Measurements from ENCODE around the gene ADAM23. TPM values are rescaled to one million over a fixed set of nuclear protein-coding genes. Genes with fewer than 3 reads are reported as not detected.
A peak's percentile ranks its signal among the peaks of the same experiment; 100 is the strongest.

Gene ADAM23
- total and polyA plus RNA-seq, 5 donors = 17.0 to 56.0 (median 39.3) TPM

GRCh38 chr2:206511283-206511682 is 68.0 kb downstream of the ADAM23 start:
- H3K4me1 ChIP-seq (ENCODE audit: control insufficient read depth, insufficient read depth, low read length) = no peaks in the 10 kb centered on the region
- DNase-seq = no peak
- H3K9me3 ChIP-seq (ENCODE audit: control insufficient read depth, low read length) = no peaks in the 10 kb centered on the region
- H3K27me3 ChIP-seq (ENCODE audit: control insufficient read depth, insufficient read depth) = no peaks in the 10 kb centered on the region
- intact Hi-C loops (cut with DNase I) = no loop called here
- no peak overlapping the region for H3K27ac ChIP-seq (ENCODE audit: low read length)
- 51% methylated on average over 2 of the region's 2 CpGs for WGBS
- ATAC-seq = no peak
- no peak overlapping the region for H3K4me3 ChIP-seq (ENCODE audit: low read length)

GRCh38 chr2:206512999-206513398 is 69.7 kb downstream of the ADAM23 start:
- no peak for ATAC-seq
- H3K27ac ChIP-seq (ENCODE audit: low read length) = no peak overlapping the region
- H3K27me3 ChIP-seq (ENCODE audit: control insufficient read depth, insufficient read depth) = no peaks in the 10 kb centered on the region
- H3K4me1 ChIP-seq (ENCODE audit: control insufficient read depth, insufficient read depth, low read length) = no peaks in the 10 kb centered on the region
- intact Hi-C loops (cut with DNase I) = no loop called here
- H3K9me3 ChIP-seq (ENCODE audit: control insufficient read depth, low read length) = no peaks in the 10 kb centered on the region
- no peak for DNase-seq
- no peak overlapping the region for H3K4me3 ChIP-seq (ENCODE audit: low read length)
- WGBS = 66% methylated on average over 1 of the region's 1 CpG

- ATAC-seq = no peak
- 65% methylated on average over 1 of the region's 1 CpG for WGBS
- H3K9me3 ChIP-seq (ENCODE audit: control insufficient read depth, low read length) = no peaks in the 10 kb centered on the region
- no peaks in the 10 kb centered on the region for H3K27me3 ChIP-seq (ENCODE audit: control insufficient read depth, insufficient read depth)
- no peak for DNase-seq
- H3K27ac ChIP-seq (ENCODE audit: low read length) = no peak overlapping the region
- H3K4me1 ChIP-seq (ENCODE audit: control insufficient read depth, insufficient read depth, low read length) = no peaks in the 10 kb centered on the region
- H3K4me3 ChIP-seq (ENCODE audit: low read length) = no peak overlapping the region
- intact Hi-C loops (cut with DNase I) = no loop called here
These were observed 72.2 kb downstream of the ADAM23 start for GRCh38 chr2:206515580-206515979.

GRCh38 chr2:206518997-206519396 is 75.7 kb downstream of the ADAM23 start:
- DNase-seq (no peak), ATAC-seq (no peak)
- WGBS = 82% methylated on average over 2 of the region's 2 CpGs
- H3K4me1 ChIP-seq (ENCODE audit: control insufficient read depth, insufficient read depth, low read length) = peaks cover 2% of the 10 kb centered on the region
- H3K27me3 ChIP-seq (ENCODE audit: control insufficient read depth, insufficient read depth) = no peaks in the 10 kb centered on the region
- H3K4me3 ChIP-seq (ENCODE audit: low read length) = no peak overlapping the region
- H3K9me3 ChIP-seq (ENCODE audit: control insufficient read depth, low read length) = no peaks in the 10 kb centered on the region
- intact Hi-C loops (cut with DNase I) = no loop called here
- no peak overlapping the region for H3K27ac ChIP-seq (ENCODE audit: low read length)

GRCh38 chr2:206520450-206520849 is 77.1 kb downstream of the ADAM23 start:
- Histone ChIP-seq H3K9me3 (ENCODE audit: control insufficient read depth, low read length) (no peaks in the 10 kb centered on the region), H3K4me1 (ENCODE audit: control insufficient read depth, insufficient read depth, low read length) (peaks cover 2% of the 10 kb centered on the region), H3K27me3 (ENCODE audit: control insufficient read depth, insufficient read depth) (no peaks in the 10 kb centered on the region), H3K27ac (ENCODE audit: low read length) (no peak overlapping the region), H3K4me3 (ENCODE audit: low read length) (no peak overlapping the region)
- DNase-seq (no peak), ATAC-seq (no peak)
- 72% methylated on average over 3 of the region's 3 CpGs for WGBS
- intact Hi-C loops (cut with DNase I) = no loop called here

GRCh38 chr2:206521115-206521514 is 77.8 kb downstream of the ADAM23 start:
- ATAC-seq (no peak), DNase-seq (no peak)
- intact Hi-C loops (cut with DNase I) = no loop called here
- no peaks in the 10 kb centered on the region for H3K9me3 ChIP-seq (ENCODE audit: control insufficient read depth, low read length)
- H3K27me3 ChIP-seq (ENCODE audit: control insufficient read depth, insufficient read depth) = no peaks in the 10 kb centered on the region
- no peak overlapping the region for H3K27ac ChIP-seq (ENCODE audit: low read length)
- peaks cover 2% of the 10 kb centered on the region for H3K4me1 ChIP-seq (ENCODE audit: control insufficient read depth, insufficient read depth, low read length)
- H3K4me3 ChIP-seq (ENCODE audit: low read length) = no peak overlapping the region
- 58% methylated on average over 3 of the region's 3 CpGs for WGBS

GRCh38 chr2:206521612-206522011 is 78.3 kb downstream of the ADAM23 start:
- Histone ChIP-seq H3K27me3 (ENCODE audit: control insufficient read depth, insufficient read depth) (no peaks in the 10 kb centered on the region), H3K27ac (ENCODE audit: low read length) (no peak overlapping the region), H3K4me3 (ENCODE audit: low read length) (no peak overlapping the region), H3K9me3 (ENCODE audit: control insufficient read depth, low read length) (no peaks in the 10 kb centered on the region), H3K4me1 (ENCODE audit: control insufficient read depth, insufficient read depth, low read length) (peaks cover 2% of the 10 kb centered on the region)
- DNase-seq (no peak), ATAC-seq (no peak)
- intact Hi-C loops (cut with DNase I) = no loop called here
- 60% methylated on average over 1 of the region's 1 CpG for whole genome bisulfite sequencing

GRCh38 chr2:206526416-206526815 is 83.1 kb downstream of the ADAM23 start:
- Histone ChIP-seq H3K27me3 (ENCODE audit: control insufficient read depth, insufficient read depth) (no peaks in the 10 kb centered on the region), H3K27ac (ENCODE audit: low read length) (no peak overlapping the region), H3K9me3 (ENCODE audit: control insufficient read depth, low read length) (no peaks in the 10 kb centered on the region), H3K4me3 (ENCODE audit: low read length) (no peak overlapping the region), H3K4me1 (ENCODE audit: control insufficient read depth, insufficient read depth, low read length) (no peaks in the 10 kb centered on the region)
- ATAC-seq (no peak), DNase-seq (no peak)
- intact Hi-C loops (cut with DNase I) = no loop called here
- 31% methylated on average over 1 of the region's 1 CpG for WGBS

GRCh38 chr2:206527153-206527552 is 83.8 kb downstream of the ADAM23 start:
- intact Hi-C loops (cut with DNase I) = no loop called here
- Histone ChIP-seq H3K27ac (ENCODE audit: low read length) (no peak overlapping the region), H3K4me3 (ENCODE audit: low read length) (no peak overlapping the region), H3K9me3 (ENCODE audit: control insufficient read depth, low read length) (no peaks in the 10 kb centered on the region), H3K4me1 (ENCODE audit: control insufficient read depth, insufficient read depth, low read length) (peaks cover 1% of the 10 kb centered on the region), H3K27me3 (ENCODE audit: control insufficient read depth, insufficient read depth) (no peaks in the 10 kb centered on the region)
- ATAC-seq (no peak), DNase-seq (no peak)
- WGBS = 88% methylated on average over 2 of the region's 2 CpGs

GRCh38 chr2:206530727-206531126 is 87.4 kb downstream of the ADAM23 start:
- no peak for DNase-seq
- peaks cover 1% of the 10 kb centered on the region for H3K4me1 ChIP-seq (ENCODE audit: control insufficient read depth, insufficient read depth, low read length)
- no peaks in the 10 kb centered on the region for H3K9me3 ChIP-seq (ENCODE audit: control insufficient read depth, low read length)
- no peak for ATAC-seq
- no peaks in the 10 kb centered on the region for H3K27me3 ChIP-seq (ENCODE audit: control insufficient read depth, insufficient read depth)
- intact Hi-C loops (cut with DNase I) = no loop called here
- H3K4me3 ChIP-seq (ENCODE audit: low read length) = no peak overlapping the region
- H3K27ac ChIP-seq (ENCODE audit: low read length) = no peak overlapping the region
- 79% methylated on average over 11 of the region's 11 CpGs for WGBS

GRCh38 chr2:206531996-206532543 is 88.7 kb downstream of the ADAM23 start:
- H3K9me3 ChIP-seq (ENCODE audit: control insufficient read depth, low read length) = no peaks in the 10 kb centered on the region
- no peak overlapping the region for H3K4me3 ChIP-seq (ENCODE audit: low read length)
- peak overlapping the region; percentile 37 for H3K27ac ChIP-seq (ENCODE audit: low read length)
- H3K4me1 ChIP-seq (ENCODE audit: control insufficient read depth, insufficient read depth, low read length) = peaks cover 1% of the 10 kb centered on the region
- no peaks in the 10 kb centered on the region for H3K27me3 ChIP-seq (ENCODE audit: control insufficient read depth, insufficient read depth)
- DNase-seq (peak in 1 of 3 donors; percentile 39), ATAC-seq (peak; percentile 71 to 72)
- intact Hi-C loops (cut with DNase I) = no loop called here
- 34% methylated on average over 3 of the region's 3 CpGs for WGBS

- intact Hi-C loops (cut with DNase I) = no loop called here
These were observed 90.6 kb downstream of the ADAM23 start for GRCh38 chr2:206533977-206534376.

More at GRCh38 chr2:206533977-206534376, 90.6 kb downstream of the ADAM23 start:
- WGBS = 85% methylated on average over 1 of the region's 1 CpG
- Histone ChIP-seq H3K27me3 (ENCODE audit: control insufficient read depth, insufficient read depth) (no peaks in the 10 kb centered on the region), H3K4me1 (ENCODE audit: control insufficient read depth, insufficient read depth, low read length) (peaks cover 1% of the 10 kb centered on the region), H3K9me3 (ENCODE audit: control insufficient read depth, low read length) (no peaks in the 10 kb centered on the region), H3K4me3 (ENCODE audit: low read length) (no peak overlapping the region), H3K27ac (ENCODE audit: low read length) (no peak overlapping the region)
- no peak for DNase-seq
- no peak for ATAC-seq
